A549 (cell line): ENCODE results near the gene DOK7.

Experiments used
- CBX8 ChIP-seq: fragments of 200-600 bp; sonication (generic); IDR thresholded peaks from 2 replicates; pipeline ENCODE4 v1.6.1; 2016
- EP300 ChIP-seq, 2 experiments: fragments of >200 bp; sonication (Bioruptor Twin); formaldehyde crosslinking; IDR thresholded peaks; 2 replicates in 1 of 2; 3 replicates in 1 of 2; pipeline ENCODE4 v1.6.1; 2016 to 2017
- HDAC2 ChIP-seq: fragments of 200-600 bp; sonication (generic); IDR thresholded peaks from 2 replicates; pipeline ENCODE4 v1.6.1; 2016
- MAFK ChIP-seq: fragments of 450-650 bp; IDR thresholded peaks from 2 replicates; pipeline ENCODE4 v1.6.1; 2014; ENCODE audit not compliant: partially characterized antibody
- NR3C1 ChIP-seq: fragments of >200 bp; sonication (Bioruptor Twin); formaldehyde crosslinking; IDR thresholded peaks from 3 replicates; pipeline ENCODE4 v1.6.1; 2017
- PHF8 ChIP-seq: fragments of 200-600 bp; sonication (generic); IDR thresholded peaks from 2 replicates; pipeline ENCODE4 v1.6.1; 2016; ENCODE audit warnings: low read depth, mild to moderate bottlenecking, antibody characterized with exemption, moderate library complexity, borderline replicate concordance
- POLR2A ChIP-seq: IDR thresholded peaks from 2 replicates; pipeline ENCODE4 v1.6.1; 2012; ENCODE audit warnings: mild to moderate bottlenecking, low read length
- RCOR1 ChIP-seq: fragments of 150-350 bp; IDR thresholded peaks from 2 replicates; pipeline ENCODE4 v1.6.1; 2014; ENCODE audit warnings: antibody characterized with exemption, low read length, low read depth
- RNF2 ChIP-seq: fragments of 200-600 bp; sonication (generic); IDR thresholded peaks from 2 replicates; pipeline ENCODE4 v1.6.1; 2016; ENCODE audit warnings: low read depth, mild to moderate bottlenecking, antibody characterized with exemption, moderate library complexity, borderline replicate concordance
- TF ChIP-seq, protein P1 (sequence below): IDR thresholded peaks from 2 replicates; pipeline ENCODE4 v1.6.1; 2012
- TF ChIP-seq, protein P2 (sequence below): fragments of >200 bp; sonication (Bioruptor Twin); formaldehyde crosslinking; IDR thresholded peaks from 3 replicates; pipeline ENCODE4 v1.5.1; 2016
- TF ChIP-seq, protein P3 (sequence below): fragments of 200-600 bp; sonication (generic); IDR thresholded peaks from 2 replicates; pipeline ENCODE4 v1.6.1; 2016; ENCODE audit warnings: antibody characterized with exemption, mild to moderate bottlenecking, moderate library complexity

DNA sequence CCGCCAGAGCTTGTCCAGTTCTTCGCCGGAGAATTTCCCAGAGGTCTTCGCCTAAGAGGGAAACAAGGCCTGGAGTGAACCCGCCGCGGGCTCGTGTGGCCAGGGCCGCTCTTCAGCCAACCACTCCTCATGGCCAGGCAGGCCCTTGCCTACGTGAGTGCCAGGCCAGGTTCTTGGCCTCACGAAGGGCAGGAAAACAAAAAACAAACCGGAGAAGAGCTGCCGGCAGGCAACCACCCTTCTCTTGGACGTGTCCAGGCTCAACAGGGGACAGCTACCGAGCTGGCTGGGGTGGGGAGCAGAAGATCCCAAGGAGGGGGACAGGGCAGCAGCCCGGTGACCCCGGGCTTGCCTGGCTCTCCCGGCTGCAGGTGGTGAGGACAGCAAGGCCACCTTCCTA, 55.8 kb downstream of the DOK7 start:
- TF ChIP-seq RCOR1: no peak
- TF ChIP-seq, protein P1, sequence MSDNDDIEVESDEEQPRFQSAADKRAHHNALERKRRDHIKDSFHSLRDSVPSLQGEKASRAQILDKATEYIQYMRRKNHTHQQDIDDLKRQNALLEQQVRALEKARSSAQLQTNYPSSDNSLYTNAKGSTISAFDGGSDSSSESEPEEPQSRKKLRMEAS: no peak
- TF ChIP-seq, protein P2, sequence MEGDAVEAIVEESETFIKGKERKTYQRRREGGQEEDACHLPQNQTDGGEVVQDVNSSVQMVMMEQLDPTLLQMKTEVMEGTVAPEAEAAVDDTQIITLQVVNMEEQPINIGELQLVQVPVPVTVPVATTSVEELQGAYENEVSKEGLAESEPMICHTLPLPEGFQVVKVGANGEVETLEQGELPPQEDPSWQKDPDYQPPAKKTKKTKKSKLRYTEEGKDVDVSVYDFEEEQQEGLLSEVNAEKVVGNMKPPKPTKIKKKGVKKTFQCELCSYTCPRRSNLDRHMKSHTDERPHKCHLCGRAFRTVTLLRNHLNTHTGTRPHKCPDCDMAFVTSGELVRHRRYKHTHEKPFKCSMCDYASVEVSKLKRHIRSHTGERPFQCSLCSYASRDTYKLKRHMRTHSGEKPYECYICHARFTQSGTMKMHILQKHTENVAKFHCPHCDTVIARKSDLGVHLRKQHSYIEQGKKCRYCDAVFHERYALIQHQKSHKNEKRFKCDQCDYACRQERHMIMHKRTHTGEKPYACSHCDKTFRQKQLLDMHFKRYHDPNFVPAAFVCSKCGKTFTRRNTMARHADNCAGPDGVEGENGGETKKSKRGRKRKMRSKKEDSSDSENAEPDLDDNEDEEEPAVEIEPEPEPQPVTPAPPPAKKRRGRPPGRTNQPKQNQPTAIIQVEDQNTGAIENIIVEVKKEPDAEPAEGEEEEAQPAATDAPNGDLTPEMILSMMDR: no peak
- no peak for TF ChIP-seq POLR2A
- TF ChIP-seq MAFK: no peak
- TF ChIP-seq EP300 (IDR thresholded peaks at IDR 0.05): no peak
- TF ChIP-seq PHF8: no peak
- no peak for TF ChIP-seq CBX8
- no peak for TF ChIP-seq NR3C1
- TF ChIP-seq, protein P3, sequence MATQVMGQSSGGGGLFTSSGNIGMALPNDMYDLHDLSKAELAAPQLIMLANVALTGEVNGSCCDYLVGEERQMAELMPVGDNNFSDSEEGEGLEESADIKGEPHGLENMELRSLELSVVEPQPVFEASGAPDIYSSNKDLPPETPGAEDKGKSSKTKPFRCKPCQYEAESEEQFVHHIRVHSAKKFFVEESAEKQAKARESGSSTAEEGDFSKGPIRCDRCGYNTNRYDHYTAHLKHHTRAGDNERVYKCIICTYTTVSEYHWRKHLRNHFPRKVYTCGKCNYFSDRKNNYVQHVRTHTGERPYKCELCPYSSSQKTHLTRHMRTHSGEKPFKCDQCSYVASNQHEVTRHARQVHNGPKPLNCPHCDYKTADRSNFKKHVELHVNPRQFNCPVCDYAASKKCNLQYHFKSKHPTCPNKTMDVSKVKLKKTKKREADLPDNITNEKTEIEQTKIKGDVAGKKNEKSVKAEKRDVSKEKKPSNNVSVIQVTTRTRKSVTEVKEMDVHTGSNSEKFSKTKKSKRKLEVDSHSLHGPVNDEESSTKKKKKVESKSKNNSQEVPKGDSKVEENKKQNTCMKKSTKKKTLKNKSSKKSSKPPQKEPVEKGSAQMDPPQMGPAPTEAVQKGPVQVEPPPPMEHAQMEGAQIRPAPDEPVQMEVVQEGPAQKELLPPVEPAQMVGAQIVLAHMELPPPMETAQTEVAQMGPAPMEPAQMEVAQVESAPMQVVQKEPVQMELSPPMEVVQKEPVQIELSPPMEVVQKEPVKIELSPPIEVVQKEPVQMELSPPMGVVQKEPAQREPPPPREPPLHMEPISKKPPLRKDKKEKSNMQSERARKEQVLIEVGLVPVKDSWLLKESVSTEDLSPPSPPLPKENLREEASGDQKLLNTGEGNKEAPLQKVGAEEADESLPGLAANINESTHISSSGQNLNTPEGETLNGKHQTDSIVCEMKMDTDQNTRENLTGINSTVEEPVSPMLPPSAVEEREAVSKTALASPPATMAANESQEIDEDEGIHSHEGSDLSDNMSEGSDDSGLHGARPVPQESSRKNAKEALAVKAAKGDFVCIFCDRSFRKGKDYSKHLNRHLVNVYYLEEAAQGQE: no peak
- TF ChIP-seq HDAC2: no peak
- no peak for TF ChIP-seq RNF2
